Stimulated activated CD8-positive, alpha-beta memory T cell treated with anti-CD3 and anti-CD28 coated beads, Interleukin-15, amount 100 ng/mL, for 24 hours (primary cell): Measurements from ENCODE around the gene DIAPH2.

Experiments used
- DNase-seq: peaks from one replicate; pipeline ENCODE4 v3.0.0-alpha.2; 2020; ENCODE audit warnings: low read depth

DIAPH2 gene

DNA sequence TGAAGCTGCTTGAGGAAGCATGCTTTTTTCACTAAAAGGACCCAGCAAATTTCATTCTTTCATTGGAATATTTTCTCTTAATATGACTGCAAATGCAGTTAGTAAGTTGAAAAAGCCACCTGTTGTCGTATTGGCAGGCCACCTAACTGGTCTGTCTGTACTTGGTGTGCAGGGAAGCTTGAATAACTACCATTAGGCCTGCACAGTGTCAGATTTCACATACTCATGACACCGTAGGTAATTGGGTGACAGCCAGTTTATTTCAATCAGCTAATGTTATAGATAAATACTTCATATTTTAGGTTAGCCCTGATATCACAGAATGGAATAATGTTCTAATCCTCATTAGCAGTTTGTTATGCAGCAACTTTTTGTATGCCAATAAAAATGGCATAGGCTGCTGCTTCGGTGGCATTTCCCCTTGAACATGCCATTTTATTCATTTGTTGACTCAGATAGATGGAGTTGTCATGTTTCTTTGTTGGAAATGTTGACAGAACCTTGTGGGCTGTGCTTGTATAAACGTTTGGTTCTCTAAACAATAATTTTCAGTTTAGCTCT is 372.8 kb downstream of the DIAPH2 start:
- DNase-seq, result no peak

DNA sequence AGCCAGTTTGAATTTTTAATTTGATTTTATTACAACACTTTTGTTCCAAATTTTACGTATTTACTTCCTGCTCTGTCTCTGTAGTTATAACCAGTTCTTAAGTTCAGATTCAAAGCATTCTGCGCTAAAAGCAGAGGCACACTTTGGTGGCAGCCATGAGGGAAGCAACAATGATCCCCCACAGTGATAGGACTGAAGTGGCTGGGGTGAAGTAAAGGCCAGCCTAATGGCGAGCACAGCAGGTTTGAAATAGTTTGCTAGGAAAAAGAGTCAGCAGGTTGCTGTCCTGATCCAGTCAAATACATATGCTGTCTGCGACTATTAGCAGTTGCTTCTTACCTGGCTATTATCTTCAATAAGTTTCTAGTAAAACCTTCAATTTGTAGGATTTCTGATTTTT is 375.4 kb downstream of the DIAPH2 start:
- DNase-seq, result no peak

- DNase-seq, result no peak
Observed at GRCh38 chrX:97065066-97065465, 380.4 kb downstream of the DIAPH2 start.

- no peak for DNase-seq
Observed at GRCh38 chrX:97065973-97066372, 381.3 kb downstream of the DIAPH2 start.

GRCh38 chrX:97066381-97066780 is 381.7 kb downstream of the DIAPH2 start:
- DNase-seq, result no peak

- DNase-seq, result no peak
Observed at GRCh38 chrX:97070346-97070745, 385.7 kb downstream of the DIAPH2 start.

GRCh38 chrX:97074400-97074799 is 389.8 kb downstream of the DIAPH2 start:
- DNase-seq, result no peak

GRCh38 chrX:97089116-97089515 is 404.5 kb downstream of the DIAPH2 start:
- DNase-seq, result no peak

GRCh38 chrX:97096385-97096784 is 411.7 kb downstream of the DIAPH2 start:
- DNase-seq, result no peak

DNA sequence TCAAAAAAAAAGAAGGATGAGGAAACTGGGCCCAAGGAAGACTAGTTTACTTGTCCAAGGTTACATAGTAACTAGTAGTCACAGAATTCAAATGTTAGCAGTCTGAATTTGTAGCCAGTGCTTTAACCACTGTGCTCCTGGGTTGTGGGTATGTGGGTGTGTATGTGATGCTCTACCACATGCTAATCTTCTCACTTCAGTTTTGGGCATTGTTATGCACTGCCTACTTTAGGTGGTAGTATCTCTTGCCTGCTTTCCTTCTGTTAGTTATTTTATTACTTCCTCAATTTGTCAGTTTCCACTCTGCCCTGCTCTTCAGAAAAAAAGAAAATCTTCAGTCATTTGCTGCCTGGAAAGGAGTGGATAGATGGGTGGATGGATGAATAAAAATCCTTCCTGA is 418.3 kb downstream of the DIAPH2 start:
- no peak for DNase-seq

GRCh38 chrX:97109730-97110129 is 425.1 kb downstream of the DIAPH2 start:
- no peak for DNase-seq

DNA sequence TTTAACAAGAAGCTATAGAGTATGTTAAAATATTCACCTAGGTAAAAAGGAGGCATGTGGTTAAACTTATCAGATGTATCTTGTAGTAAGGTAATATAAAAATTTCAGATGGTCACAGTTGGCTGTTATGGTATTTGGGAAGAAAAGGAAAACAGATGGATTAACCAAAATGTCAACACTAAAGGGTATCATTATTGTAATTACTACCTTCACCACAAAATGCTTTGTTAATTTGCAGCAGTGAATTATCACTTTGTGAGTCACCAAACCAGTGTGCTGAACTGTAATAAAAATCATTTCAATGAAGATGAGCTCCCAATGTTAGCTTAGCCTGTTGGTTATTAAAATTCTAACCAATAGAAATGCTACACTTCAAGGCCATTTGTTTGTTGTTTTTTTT is 432.9 kb downstream of the DIAPH2 start:
- no peak for DNase-seq

DNA sequence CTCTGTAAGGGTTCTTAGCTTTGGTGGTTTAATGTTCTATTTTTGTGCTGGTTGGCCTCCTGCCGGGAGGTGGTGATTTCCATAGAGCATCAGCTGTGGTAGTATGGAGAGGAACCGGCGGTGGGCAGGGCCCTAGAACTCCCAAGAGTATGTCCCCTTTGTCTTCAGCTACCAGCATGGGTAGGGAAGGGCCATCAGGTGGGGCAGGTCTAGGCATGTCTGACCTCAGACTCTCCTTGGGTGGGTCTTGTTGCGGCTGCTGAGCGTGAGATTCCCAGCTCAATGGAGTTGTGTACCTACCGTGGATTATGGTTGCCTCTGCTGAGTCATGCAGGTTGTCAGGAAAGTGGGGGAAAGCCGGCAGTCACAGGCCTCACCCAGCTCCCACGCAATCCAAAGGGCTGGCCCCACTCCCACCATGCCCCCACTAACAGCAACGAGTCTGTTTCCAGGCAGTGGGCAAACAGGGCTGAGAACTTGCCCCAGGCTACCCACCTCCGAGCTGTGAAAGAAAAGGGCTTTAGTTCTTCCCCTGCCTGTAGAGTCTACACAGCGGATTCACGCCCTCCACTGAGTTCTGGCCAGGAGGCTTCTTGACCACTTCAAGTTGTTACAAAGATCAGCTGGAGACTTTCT is 434.9 kb downstream of the DIAPH2 start:
- DNase-seq, result no peak

- no peak for DNase-seq
Observed at GRCh38 chrX:97123001-97123400, 438.4 kb downstream of the DIAPH2 start.

GRCh38 chrX:97126020-97126419 is 441.4 kb downstream of the DIAPH2 start:
- DNase-seq, result no peak

GRCh38 chrX:97132664-97133415 is 448.2 kb downstream of the DIAPH2 start:
- no peak for DNase-seq

- no peak for DNase-seq
Observed at GRCh38 chrX:97145934-97146333, 461.3 kb downstream of the DIAPH2 start.

GRCh38 chrX:97155816-97156215 is 471.2 kb downstream of the DIAPH2 start:
- no peak for DNase-seq

DNA sequence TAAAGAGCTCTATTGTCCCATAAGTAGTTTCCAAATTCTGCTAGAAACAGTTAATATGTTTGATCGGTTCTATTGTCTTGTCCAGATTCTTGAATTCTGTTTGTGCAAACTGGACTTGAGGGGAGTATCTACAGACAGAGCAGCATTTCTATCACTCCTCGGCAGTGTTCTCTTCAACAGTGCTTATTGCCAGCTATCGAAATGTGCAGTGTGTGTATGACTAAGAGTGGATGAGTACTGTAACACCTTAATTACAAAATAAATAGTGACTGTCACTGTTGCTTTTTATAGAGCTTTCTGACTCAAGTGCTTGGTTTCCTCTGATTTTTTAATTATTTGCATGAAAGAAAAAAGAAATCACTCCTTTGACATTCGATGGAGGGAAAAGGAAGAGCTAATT is 473.6 kb downstream of the DIAPH2 start:
- no peak for DNase-seq

DNA sequence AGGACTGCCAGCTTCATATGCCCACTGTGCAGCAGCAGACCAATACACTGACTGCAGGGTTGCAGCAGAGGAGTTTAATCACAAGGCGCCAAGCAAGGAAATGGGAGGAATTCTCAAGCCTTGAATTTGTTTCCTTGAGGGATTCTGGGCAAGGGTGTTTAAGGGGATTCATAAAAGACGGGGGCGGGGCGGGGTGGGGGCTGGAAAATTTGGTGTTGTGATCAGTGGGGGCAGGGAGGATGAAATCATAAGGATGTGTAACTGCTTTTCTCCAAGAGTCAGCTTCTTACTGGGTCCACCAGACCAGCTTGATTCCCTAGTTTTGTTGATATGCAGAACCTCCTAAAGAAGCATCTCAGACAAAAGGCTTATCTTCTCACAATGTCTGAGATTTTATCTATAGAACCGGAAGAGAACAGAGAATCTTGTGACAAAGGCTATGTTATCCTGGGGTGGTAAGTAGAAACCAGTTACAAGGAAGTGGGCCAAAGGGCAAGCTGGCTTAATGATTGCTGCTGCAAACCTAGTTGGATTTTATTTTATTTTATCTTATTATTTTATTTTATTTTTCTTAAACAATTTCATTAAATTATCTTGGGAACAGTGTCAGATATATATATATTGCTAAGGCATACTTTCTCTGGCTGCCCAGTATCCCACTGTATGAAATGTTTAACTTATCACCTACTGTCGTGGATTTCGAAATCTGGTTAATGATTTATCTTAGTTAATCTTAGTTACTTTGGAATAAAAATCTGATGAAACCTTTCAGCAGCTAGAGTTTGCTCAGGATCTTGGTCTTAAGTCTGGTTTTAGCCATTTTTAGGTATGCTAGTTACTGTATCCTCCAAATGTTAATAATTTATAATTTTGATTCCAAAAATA is 475.5 kb downstream of the DIAPH2 start:
- DNase-seq, result no peak

- DNase-seq, result no peak
Observed at GRCh38 chrX:97167333-97167732, 482.7 kb downstream of the DIAPH2 start.

GRCh38 chrX:97168646-97169045 is 484.0 kb downstream of the DIAPH2 start:
- DNase-seq, result no peak

- no peak for DNase-seq
Observed at GRCh38 chrX:97175147-97175546, 490.5 kb downstream of the DIAPH2 start.
